ENCODE data around the gene BCR.

The BCR gene

GRCh38 chr22:23232094-23232905 lies 52.0 kb downstream of the BCR start:
- no peaks in the 10 kb centered on the region for H3K27me3 Mint-ChIP-seq
- H3K4me3 Mint-ChIP-seq: no peak overlapping the region
- H3K4me1 Mint-ChIP-seq (ENCODE audit: low read depth in 2 of 2): peaks cover 48 to 53% of the 10 kb centered on the region in 2 donors
- peaks cover 7% of the 10 kb centered on the region for H3K36me3 Mint-ChIP-seq (ENCODE audit: insufficient read depth)
- peaks cover 0 to 7% of the 10 kb centered on the region in 2 donors for H3K9me3 Mint-ChIP-seq
- peak overlapping the region; percentile 42 to 62 for H3K27ac Mint-ChIP-seq
- no peak for ATAC-seq (replicated peaks)
- DNase-seq: no peak

GRCh38 chr22:23233084-23233531 lies 52.8 kb downstream of the BCR start:
- H3K27me3 Mint-ChIP-seq: no peaks in the 10 kb centered on the region
- H3K9me3 Mint-ChIP-seq: peaks cover 0 to 7% of the 10 kb centered on the region in 2 donors
- H3K4me3 Mint-ChIP-seq: no peak overlapping the region
- no peak for DNase-seq
- peaks cover 52 to 56% of the 10 kb centered on the region in 2 donors for H3K4me1 Mint-ChIP-seq (ENCODE audit: low read depth in 2 of 2)
- H3K27ac Mint-ChIP-seq: peak overlapping the region in 1 of 2 donors; percentile 42
- H3K36me3 Mint-ChIP-seq (ENCODE audit: insufficient read depth): peaks cover 11% of the 10 kb centered on the region
- ATAC-seq (replicated peaks): no peak

DNA sequence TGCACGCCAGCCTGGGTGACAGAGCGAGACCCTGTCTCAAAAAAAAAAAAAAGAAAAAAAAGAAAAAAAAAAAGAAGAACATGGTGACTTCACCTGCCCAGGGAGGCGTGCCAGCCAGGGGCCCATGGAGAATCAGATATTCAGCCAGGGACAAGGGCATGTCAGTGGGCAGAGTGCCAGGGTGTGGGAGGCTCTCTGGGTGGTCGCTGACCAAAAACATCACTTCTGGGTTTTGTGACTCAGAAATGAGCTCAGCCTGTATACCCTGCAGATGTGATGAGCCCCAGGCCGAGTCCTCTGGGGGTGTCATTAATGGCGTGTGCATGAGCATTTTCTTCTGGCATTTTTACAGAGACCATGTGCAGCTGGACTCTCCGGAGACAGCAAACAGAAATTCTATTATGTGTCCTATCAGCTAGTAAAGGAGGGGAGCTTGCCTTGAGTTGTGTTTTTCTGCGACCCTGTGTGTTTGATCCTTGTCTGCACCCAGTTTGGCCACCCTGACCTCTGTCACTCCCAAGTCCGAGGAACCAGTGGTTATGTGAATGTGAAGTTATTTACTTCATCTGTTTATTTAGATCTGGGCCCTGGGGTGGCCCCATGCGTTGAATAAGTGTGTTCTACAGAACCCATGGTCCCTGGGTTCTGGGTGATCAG lies 53.6 kb downstream of the BCR start:
- Mint-ChIP-seq H3K4me3 (no peak overlapping the region), H3K36me3 (ENCODE audit: insufficient read depth) (peaks cover 11% of the 10 kb centered on the region), H3K27ac (peak overlapping the region; percentile 42 to 84), H3K9me3 (peaks cover 0 to 3% of the 10 kb centered on the region in 2 donors), H3K4me1 (ENCODE audit: low read depth in 2 of 2) (peaks cover 55 to 60% of the 10 kb centered on the region in 2 donors), H3K27me3 (no peaks in the 10 kb centered on the region)
- DNase-seq (no peak), ATAC-seq (replicated peaks) (no peak)

DNA sequence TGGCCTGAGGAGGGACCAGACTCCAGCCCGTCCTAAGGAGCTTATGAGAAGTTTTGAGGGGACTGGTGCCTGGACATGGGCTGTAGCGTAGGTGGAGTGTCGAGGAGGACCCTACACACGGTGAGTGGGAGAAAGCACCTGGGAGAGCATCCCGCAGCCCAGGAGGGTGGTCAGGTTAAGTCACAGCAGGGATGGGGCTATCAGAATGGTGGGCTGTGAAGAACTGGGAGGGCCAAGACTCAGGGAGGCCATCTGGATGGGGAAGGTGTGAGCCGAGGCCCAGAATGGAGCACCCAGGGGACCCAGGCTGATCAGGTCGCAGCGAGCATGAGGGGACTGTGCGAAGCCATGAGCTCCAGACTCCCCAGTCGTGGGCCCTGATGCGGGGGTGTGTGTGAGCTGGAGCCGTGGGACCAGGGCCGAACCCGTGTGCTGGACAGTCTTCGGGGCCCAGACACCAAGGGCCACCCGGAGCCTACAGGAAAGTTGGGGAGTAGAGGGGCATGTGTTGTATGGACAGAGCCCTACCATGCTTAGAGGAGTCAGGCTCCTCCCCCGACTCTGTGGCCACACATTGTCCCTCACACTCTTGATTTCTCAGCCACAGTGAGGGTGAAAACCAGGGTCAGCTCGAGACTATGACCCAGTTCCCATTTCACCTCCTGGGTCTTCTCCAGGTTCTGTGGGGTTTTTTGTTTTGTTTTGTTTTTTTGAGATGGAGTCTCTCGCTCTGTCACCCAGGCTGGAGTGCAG lies 54.3 kb downstream of the BCR start:
- no peak for DNase-seq
- Mint-ChIP-seq H3K4me3 (no peak overlapping the region), H3K36me3 (ENCODE audit: insufficient read depth) (peaks cover 11% of the 10 kb centered on the region), H3K4me1 (ENCODE audit: low read depth in 2 of 2) (peaks cover 57 to 58% of the 10 kb centered on the region in 2 donors), H3K27me3 (no peaks in the 10 kb centered on the region), H3K27ac (peak overlapping the region; percentile 81 to 84), H3K9me3 (no peaks in the 10 kb centered on the region)
- ATAC-seq (replicated peaks): peak; percentile 28

- peaks cover 11% of the 10 kb centered on the region for H3K36me3 Mint-ChIP-seq (ENCODE audit: insufficient read depth)
- H3K27me3 Mint-ChIP-seq: no peaks in the 10 kb centered on the region
- peak overlapping the region; percentile 81 to 84 for H3K27ac Mint-ChIP-seq
- no peak overlapping the region for H3K4me3 Mint-ChIP-seq
- H3K9me3 Mint-ChIP-seq: no peaks in the 10 kb centered on the region
- no peak for ATAC-seq (replicated peaks)
- no peak for DNase-seq
- H3K4me1 Mint-ChIP-seq (ENCODE audit: low read depth in 2 of 2): peaks cover 52 to 54% of the 10 kb centered on the region in 2 donors
Observed at GRCh38 chr22:23235425-23235824, 55.1 kb downstream of the BCR start.

DNA sequence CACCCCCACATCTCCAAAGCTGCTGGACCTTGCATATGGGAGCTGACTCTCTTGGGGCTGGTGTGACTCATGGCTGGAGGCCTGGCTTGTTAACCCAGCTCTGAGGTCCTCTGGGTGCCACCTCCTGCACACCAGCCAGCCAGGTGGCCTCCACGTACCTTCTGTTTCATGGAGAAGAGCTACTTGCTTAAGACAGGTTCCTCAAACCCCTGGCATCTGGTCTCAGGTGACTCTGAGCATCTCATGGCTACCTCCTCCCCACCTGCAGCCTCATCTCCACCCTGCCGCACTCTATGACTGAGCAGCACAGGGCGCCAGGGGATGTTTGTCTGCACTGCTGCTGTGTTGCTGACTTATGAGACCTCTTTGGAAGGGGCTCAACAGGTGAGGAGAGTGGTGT lies 55.7 kb downstream of the BCR start:
- Mint-ChIP-seq H3K27ac (peak overlapping the region; percentile 84 to 91), H3K36me3 (ENCODE audit: insufficient read depth) (peaks cover 14% of the 10 kb centered on the region), H3K4me3 (peak overlapping the region in 1 of 2 donors; percentile 22), H3K27me3 (no peaks in the 10 kb centered on the region), H3K9me3 (no peaks in the 10 kb centered on the region), H3K4me1 (ENCODE audit: low read depth in 2 of 2) (peaks cover 56 to 59% of the 10 kb centered on the region in 2 donors)
- ATAC-seq (replicated peaks) (no peak), DNase-seq (no peak)

- Mint-ChIP-seq H3K27ac (peak overlapping the region; percentile 84 to 91), H3K9me3 (no peaks in the 10 kb centered on the region), H3K27me3 (no peaks in the 10 kb centered on the region), H3K4me3 (peak overlapping the region; percentile 22 to 73), H3K36me3 (ENCODE audit: insufficient read depth) (peaks cover 14% of the 10 kb centered on the region), H3K4me1 (ENCODE audit: low read depth in 2 of 2) (peaks cover 57 to 63% of the 10 kb centered on the region in 2 donors)
- DNase-seq (no peak), ATAC-seq (replicated peaks) (no peak)
Observed at GRCh38 chr22:23236440-23237184, 56.3 kb downstream of the BCR start.

DNA sequence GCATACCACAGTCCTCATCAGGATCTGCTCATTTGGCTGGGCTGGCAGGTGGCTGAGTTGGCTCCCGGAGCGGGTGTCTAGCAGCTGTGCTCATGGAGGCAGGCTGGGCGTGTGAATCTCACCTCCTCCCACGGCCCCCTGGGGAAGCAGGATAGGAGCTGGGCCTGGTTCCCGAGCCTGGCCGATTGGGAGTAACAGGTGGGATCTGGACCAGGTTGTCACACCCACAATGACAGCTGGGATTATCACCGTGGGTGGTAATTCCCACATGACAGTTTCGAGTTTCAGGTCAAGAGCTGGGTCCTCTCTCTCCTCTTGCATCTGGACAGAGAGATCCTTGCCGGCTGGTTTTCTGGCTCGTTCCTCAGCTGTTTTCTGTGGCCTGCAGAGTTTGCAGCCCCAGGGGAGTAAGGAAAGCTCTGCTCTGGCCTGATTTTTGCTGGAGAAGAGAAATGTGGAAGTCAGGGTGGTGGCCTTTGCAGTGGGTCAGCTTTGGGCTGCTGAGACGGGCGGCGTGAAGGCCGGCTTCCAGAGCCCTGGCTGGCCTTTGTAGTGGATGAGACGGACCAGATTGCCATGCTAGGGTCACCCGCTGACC lies 57.0 kb downstream of the BCR start:
- Mint-ChIP-seq H3K36me3 (ENCODE audit: insufficient read depth) (peaks cover 11% of the 10 kb centered on the region), H3K27ac (peak overlapping the region; percentile 84 to 91), H3K9me3 (no peaks in the 10 kb centered on the region), H3K4me1 (ENCODE audit: low read depth in 2 of 2) (peaks cover 60 to 61% of the 10 kb centered on the region in 2 donors), H3K4me3 (peak overlapping the region; percentile 69 to 73), H3K27me3 (no peaks in the 10 kb centered on the region)
- DNase-seq: no peak
- ATAC-seq (replicated peaks): no peak

DNA sequence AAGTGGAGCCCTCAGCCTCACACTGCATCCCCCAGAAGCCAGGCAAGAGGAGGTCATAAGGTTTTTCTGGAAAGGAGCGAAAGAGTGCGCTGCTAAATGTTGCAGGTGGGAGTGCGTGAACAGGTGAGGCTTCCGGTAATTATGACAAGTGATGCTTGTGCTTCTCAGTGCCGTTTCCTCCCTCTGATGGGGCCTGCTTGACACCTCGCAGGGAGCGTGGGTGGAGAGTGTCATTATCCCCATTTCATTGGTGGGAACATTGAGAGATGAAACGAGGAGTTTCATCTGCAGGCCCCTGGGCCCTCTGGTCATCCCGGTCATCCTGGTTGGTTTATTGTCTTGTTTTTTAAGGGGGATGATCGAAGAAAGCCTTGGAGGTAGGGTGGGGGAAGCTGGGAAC lies 57.5 kb downstream of the BCR start:
- no peaks in the 10 kb centered on the region for H3K9me3 Mint-ChIP-seq
- peak overlapping the region; percentile 69 to 73 for H3K4me3 Mint-ChIP-seq
- peaks cover 63 to 65% of the 10 kb centered on the region in 2 donors for H3K4me1 Mint-ChIP-seq (ENCODE audit: low read depth in 2 of 2)
- ATAC-seq (replicated peaks): peak; percentile 65
- peak in 1 of 3 experiments; percentile 28 for DNase-seq
- no peaks in the 10 kb centered on the region for H3K27me3 Mint-ChIP-seq
- peaks cover 11% of the 10 kb centered on the region for H3K36me3 Mint-ChIP-seq (ENCODE audit: insufficient read depth)
- peak overlapping the region; percentile 84 to 91 for H3K27ac Mint-ChIP-seq

GRCh38 chr22:23238707-23239106 lies 58.4 kb downstream of the BCR start:
- Mint-ChIP-seq H3K4me3 (peak overlapping the region in 1 of 2 donors; percentile 69), H3K27ac (peak overlapping the region; percentile 78 to 91)
- ATAC-seq (replicated peaks): no peak

DNA sequence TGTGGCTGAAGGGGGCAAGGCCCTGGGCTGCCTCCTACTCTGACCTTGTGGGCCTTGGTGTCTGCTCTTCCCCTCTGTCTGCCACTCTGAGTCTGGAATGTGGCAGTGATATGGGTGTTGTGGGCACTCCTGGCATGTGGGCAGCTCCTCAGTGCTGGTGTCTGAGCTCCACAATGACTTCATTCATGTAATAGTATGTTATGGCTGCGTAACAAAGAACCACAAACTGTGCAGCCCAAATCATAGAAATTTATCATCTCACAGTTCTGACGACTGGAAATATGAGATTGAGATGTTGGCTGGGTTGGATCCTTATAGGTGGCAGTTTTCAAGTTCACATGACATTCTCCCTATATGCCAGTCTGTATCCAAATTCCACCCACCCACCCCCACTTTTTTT lies 59.1 kb downstream of the BCR start:
- DNase-seq (no peak), ATAC-seq (replicated peaks) (no peak)
- H3K9me3 Mint-ChIP-seq: no peaks in the 10 kb centered on the region
- peaks cover 68 to 71% of the 10 kb centered on the region in 2 donors for H3K4me1 Mint-ChIP-seq (ENCODE audit: low read depth in 2 of 2)
- H3K27me3 Mint-ChIP-seq: no peaks in the 10 kb centered on the region
- H3K4me3 Mint-ChIP-seq: no peak overlapping the region
- peaks cover 7% of the 10 kb centered on the region for H3K36me3 Mint-ChIP-seq (ENCODE audit: insufficient read depth)
- peak overlapping the region; percentile 78 to 91 for H3K27ac Mint-ChIP-seq

More at GRCh38 chr22:23238707-23239106, 58.4 kb downstream of the BCR start:
- no peaks in the 10 kb centered on the region for H3K9me3 Mint-ChIP-seq
- H3K4me1 Mint-ChIP-seq (ENCODE audit: low read depth in 2 of 2): peaks cover 68 to 69% of the 10 kb centered on the region in 2 donors
- DNase-seq: no peak
- H3K27me3 Mint-ChIP-seq: no peaks in the 10 kb centered on the region
- H3K36me3 Mint-ChIP-seq (ENCODE audit: insufficient read depth): peaks cover 11% of the 10 kb centered on the region

DNA sequence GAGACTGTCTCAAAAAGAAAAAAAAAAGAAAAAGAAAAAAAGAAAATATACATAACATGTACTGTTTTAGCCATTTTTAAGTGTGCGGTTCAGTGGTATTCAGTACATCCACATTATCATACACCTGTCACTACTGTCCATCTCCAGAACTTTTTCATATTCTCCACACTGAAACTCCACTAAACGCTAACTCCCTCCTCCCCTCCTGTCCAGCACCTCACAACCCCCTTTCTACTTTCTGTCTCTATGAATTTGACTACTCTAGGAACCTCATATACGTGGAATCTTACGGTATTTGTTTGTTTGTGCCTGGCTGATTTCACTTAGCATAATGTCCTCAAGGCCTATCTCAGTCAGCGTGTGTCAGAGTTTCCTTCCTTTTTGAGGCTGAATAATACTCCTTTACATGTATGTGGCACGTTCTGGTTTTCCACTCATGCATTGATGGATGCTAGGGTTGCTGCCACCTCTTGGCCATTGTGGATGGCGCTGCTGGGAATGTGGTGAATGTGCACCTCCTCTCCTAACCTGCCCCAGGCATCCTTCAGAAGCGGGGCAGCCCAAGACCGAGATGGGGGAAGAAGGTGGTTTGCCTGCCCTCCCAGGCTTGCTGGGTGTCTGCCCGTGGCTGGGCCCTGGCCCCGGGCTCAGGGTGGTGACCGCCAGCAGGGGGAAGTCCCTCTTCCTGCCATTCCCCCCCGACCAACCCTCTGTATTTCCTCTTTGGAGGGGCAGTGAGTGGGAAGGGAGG lies 60.5 kb downstream of the BCR start:
- Mint-ChIP-seq H3K4me1 (ENCODE audit: low read depth in 2 of 2) (peaks cover 64 to 71% of the 10 kb centered on the region in 2 donors), H3K27ac (peak overlapping the region; percentile 95), H3K27me3 (no peaks in the 10 kb centered on the region), H3K9me3 (no peaks in the 10 kb centered on the region), H3K36me3 (ENCODE audit: insufficient read depth) (peaks cover 7% of the 10 kb centered on the region), H3K4me3 (peak overlapping the region in 1 of 2 donors; percentile 46)
- no peak for ATAC-seq (replicated peaks)
- DNase-seq: no peak
